Mucosa of stomach (tissue), 1 donor: Measurements from ENCODE around the gene SLC1A1.
"Not testable (repeated sequence)": the region's sequence is repeated elsewhere in the genome, so short reads cannot be mapped to it uniquely, and the experiment has no call there.

Experiments
- H3K27me3 ChIP-seq: one replicate; pipeline ENCODE4 v1.7.0; 2013; ENCODE audit warnings: mild to moderate bottlenecking, low read length; ENCODE audit not compliant: control insufficient read depth, insufficient read depth
- H3K36me3 ChIP-seq: one replicate; pipeline ENCODE4 v1.7.0; 2013; ENCODE audit warnings: low read length; ENCODE audit not compliant: control insufficient read depth, insufficient read depth
- H3K4me1 ChIP-seq: one replicate; pipeline ENCODE4 v1.7.0; 2013; ENCODE audit warnings: mild to moderate bottlenecking, low read length; ENCODE audit not compliant: control insufficient read depth, insufficient read depth
- H3K4me3 ChIP-seq: one replicate; pipeline ENCODE4 v1.7.0; 2013; ENCODE audit warnings: low read length
- H3K9ac ChIP-seq: one replicate; pipeline ENCODE4 v1.7.0; 2013; ENCODE audit warnings: mild to moderate bottlenecking, low read length, moderate library complexity
- H3K9me3 ChIP-seq: one replicate; pipeline ENCODE4 v1.7.0; 2013; ENCODE audit warnings: mild to moderate bottlenecking, low read length, moderate library complexity; ENCODE audit not compliant: control insufficient read depth
- donor health status: Pancreatic carcinoma.

The SLC1A1 gene

GRCh38 chr9:4590430-4591122 is 100.3 kb downstream of the SLC1A1 start:
- H3K27me3 ChIP-seq = no peaks in the 10 kb centered on the region
- H3K9ac ChIP-seq = no peak overlapping the region
- no peaks in the 10 kb centered on the region for H3K36me3 ChIP-seq
- no peak overlapping the region for H3K4me3 ChIP-seq
- no peaks in the 10 kb centered on the region for H3K4me1 ChIP-seq
- no peaks in the 10 kb centered on the region for H3K9me3 ChIP-seq

- no peak overlapping the region for H3K4me3 ChIP-seq
- H3K36me3 ChIP-seq = no peaks in the 10 kb centered on the region
- no peak overlapping the region for H3K9ac ChIP-seq
- H3K27me3 ChIP-seq = no peaks in the 10 kb centered on the region
- no peaks in the 10 kb centered on the region for H3K4me1 ChIP-seq
- H3K9me3 ChIP-seq = no peaks in the 10 kb centered on the region
Observed at GRCh38 chr9:4591123-4591500, 100.8 kb downstream of the SLC1A1 start.

DNA sequence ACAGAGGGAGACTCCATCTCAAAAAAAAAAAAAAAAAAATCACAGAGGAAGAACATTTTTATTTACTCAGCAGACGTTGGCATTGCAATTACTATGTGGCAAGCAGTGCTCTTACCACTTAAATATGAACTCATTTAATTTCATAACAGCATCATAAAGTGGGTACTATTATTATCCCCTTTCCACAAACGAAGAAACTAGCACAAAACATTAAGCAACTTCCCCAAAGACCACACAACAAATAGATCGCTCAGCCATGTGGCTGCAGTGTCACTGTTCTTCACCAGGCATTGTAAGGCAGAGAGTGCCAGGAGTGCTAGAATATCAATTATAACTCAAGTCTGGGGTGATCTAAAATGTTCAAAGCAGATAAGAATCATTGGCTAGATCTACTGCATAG is 102.0 kb downstream of the SLC1A1 start:
- no peaks in the 10 kb centered on the region for H3K9me3 ChIP-seq
- H3K9ac ChIP-seq = no peak overlapping the region
- no peak overlapping the region for H3K4me3 ChIP-seq
- no peaks in the 10 kb centered on the region for H3K36me3 ChIP-seq
- no peaks in the 10 kb centered on the region for H3K27me3 ChIP-seq
- H3K4me1 ChIP-seq = no peaks in the 10 kb centered on the region

DNA sequence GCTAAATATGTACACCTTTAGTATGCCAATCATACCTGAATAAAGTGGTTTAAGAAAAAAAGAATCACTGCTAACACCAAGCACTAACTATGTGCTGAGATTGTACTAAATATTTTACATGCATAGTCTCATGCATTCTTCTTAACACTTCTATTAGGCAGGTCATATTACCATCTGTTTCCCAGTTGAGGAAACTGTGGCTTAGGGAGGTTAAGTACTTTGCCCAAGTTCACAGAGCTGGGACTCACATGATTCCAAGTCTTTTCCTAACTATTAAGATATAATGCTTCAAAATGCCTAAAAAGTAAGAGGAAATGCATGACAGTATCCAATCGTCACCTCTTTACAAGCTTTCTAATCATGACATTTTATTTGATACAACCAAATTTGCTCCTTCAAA is 102.6 kb downstream of the SLC1A1 start:
- Histone ChIP-seq H3K36me3 (no peaks in the 10 kb centered on the region), H3K9ac (no peak overlapping the region), H3K4me3 (no peak overlapping the region), H3K4me1 (no peaks in the 10 kb centered on the region), H3K9me3 (no peaks in the 10 kb centered on the region), H3K27me3 (no peaks in the 10 kb centered on the region)

GRCh38 chr9:4594545-4594944 is 104.3 kb downstream of the SLC1A1 start:
- no peaks in the 10 kb centered on the region for H3K36me3 ChIP-seq
- H3K9me3 ChIP-seq = no peaks in the 10 kb centered on the region
- H3K27me3 ChIP-seq = no peaks in the 10 kb centered on the region
- no peaks in the 10 kb centered on the region for H3K4me1 ChIP-seq
- no peak overlapping the region for H3K4me3 ChIP-seq
- H3K9ac ChIP-seq = no peak overlapping the region

DNA sequence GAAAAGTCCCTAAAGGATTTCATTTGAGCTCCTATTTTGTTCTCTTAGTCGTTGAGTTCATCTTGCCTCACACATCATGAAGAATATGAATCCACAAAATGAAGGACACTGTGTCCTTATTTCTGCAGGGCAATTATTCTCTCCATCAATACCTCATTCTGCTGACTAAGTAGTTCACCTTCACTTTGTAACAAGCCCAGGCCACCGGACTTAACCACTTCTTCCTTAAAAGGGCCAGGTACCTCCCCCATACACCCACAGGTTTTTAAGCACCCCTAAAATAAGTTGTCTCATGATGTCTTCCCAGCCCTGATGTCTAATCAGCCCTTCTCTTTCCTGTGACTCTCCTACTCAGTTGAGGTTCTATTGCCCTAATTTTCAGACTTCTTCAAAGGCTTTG is 104.7 kb downstream of the SLC1A1 start:
- Histone ChIP-seq H3K4me1 (no peaks in the 10 kb centered on the region), H3K4me3 (no peak overlapping the region), H3K9me3 (no peaks in the 10 kb centered on the region), H3K9ac (no peak overlapping the region), H3K27me3 (no peaks in the 10 kb centered on the region), H3K36me3 (no peaks in the 10 kb centered on the region)

DNA sequence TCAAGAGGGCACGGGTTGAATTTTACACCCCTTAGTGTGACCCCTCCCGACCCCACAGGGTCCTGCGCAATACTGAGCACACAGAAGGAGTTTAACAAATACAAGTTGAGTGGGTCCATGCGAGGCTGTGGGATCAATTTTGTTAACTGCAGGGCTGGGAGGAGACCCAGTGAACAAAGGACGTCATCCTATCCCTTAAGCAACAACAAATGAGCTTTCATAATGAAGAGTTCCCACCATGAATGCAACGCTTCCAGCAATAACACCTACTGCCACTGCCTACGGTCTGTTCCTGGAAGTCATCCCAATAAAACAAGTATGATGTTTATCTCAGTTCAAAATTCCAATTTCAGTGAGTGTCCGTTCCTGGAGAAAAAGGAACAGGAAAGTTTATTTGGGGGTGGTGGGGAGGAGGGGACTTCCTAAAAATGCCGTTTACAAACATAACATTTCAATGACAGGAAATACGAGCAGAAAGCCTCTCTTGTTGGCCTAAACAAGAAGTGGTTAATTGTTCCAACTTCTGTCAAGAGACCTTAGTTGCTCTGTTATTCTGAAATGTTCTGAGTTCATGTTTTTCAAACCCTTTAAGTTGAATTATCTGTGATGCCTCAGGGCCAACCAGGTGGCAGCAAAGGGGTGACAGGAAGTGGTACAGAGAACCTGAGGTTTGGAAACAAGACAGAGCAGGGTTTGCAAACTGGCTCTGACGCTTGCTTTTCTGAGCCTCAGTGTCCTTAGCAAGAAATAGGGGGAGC is 106.1 kb downstream of the SLC1A1 start:
- Histone ChIP-seq H3K4me1 (no peaks in the 10 kb centered on the region), H3K27me3 (no peaks in the 10 kb centered on the region), H3K4me3 (no peak overlapping the region), H3K36me3 (no peaks in the 10 kb centered on the region), H3K9me3 (no peaks in the 10 kb centered on the region), H3K9ac (no peak overlapping the region)

GRCh38 chr9:4600368-4600767 is 110.1 kb downstream of the SLC1A1 start:
- Histone ChIP-seq H3K4me3 (no peak overlapping the region), H3K4me1 (no peaks in the 10 kb centered on the region), H3K9ac (no peak overlapping the region), H3K9me3 (no peaks in the 10 kb centered on the region), H3K36me3 (no peaks in the 10 kb centered on the region), H3K27me3 (no peaks in the 10 kb centered on the region)

GRCh38 chr9:4603830-4604229 is 113.6 kb downstream of the SLC1A1 start:
- Histone ChIP-seq H3K4me1 (no peaks in the 10 kb centered on the region), H3K4me3 (no peak overlapping the region), H3K36me3 (no peaks in the 10 kb centered on the region), H3K27me3 (no peaks in the 10 kb centered on the region), H3K9me3 (no peaks in the 10 kb centered on the region), H3K9ac (no peak overlapping the region)

DNA sequence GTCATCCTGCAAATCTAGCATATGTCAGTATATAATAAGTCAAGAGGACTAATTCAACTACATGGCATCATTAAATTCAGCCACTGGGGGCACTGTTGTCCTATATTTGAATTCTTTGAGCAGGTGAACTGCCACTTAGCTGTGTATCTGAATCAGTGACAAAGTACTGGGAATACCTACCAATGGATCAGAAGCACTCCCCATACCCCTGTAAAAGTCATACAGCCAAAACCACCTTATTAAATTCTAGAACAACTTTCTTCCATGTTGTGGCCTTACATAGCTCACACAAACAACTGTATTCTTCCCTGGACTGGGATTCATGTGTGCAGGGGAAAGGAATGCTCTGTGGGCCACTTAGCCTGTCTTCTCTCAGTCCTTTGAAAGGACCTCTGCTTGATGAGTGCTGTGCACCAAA is 114.4 kb downstream of the SLC1A1 start:
- Histone ChIP-seq H3K4me1 (no peaks in the 10 kb centered on the region), H3K9ac (no peak overlapping the region), H3K9me3 (no peaks in the 10 kb centered on the region)

GRCh38 chr9:4606033-4606432 is 115.8 kb downstream of the SLC1A1 start:
- H3K4me1 ChIP-seq, H3K36me3 ChIP-seq, H3K9me3 ChIP-seq, H3K9ac ChIP-seq, H3K4me3 ChIP-seq, H3K27me3 ChIP-seq: not testable (repeated sequence)

More for the DNA sequence above, 114.4 kb downstream of the SLC1A1 start:
- no peaks in the 10 kb centered on the region for H3K27me3 ChIP-seq
- no peaks in the 10 kb centered on the region for H3K36me3 ChIP-seq
- no peak overlapping the region for H3K4me3 ChIP-seq

DNA sequence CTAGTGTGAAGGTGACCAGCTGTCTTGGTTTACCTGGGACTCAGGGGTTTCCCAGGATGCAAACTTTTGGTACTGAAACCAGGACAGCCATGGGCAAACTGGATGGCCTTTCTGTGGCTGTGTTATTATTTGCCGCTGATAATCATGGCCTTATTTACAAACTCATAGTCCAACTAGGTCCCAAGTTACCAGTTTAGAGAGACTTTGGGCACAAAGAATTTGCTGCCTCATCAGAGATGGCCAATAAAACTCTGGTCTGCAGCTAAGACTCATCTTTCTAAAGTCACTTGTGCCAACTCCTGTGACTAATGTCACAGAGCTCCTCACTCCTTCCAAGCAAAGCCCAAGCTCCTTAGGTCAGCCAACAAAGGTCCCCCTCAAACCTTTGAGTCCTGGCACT is 124.4 kb downstream of the SLC1A1 start:
- Histone ChIP-seq H3K4me1 (no peaks in the 10 kb centered on the region), H3K36me3 (no peaks in the 10 kb centered on the region), H3K4me3 (no peak overlapping the region), H3K9me3 (no peaks in the 10 kb centered on the region), H3K9ac (no peak overlapping the region), H3K27me3 (no peaks in the 10 kb centered on the region)
